GM12878 (cell line): ENCODE measurements around the gene MMRN2. TPM values are rescaled to one million over a fixed set of nuclear protein-coding genes. Genes with fewer than 3 reads are reported as not detected.

Experiments
- ATAC-seq: fragments of 200-7000 bp; cut with Tn5 transposase; 3 replicates; pipeline ENCODE4 v1.9.1; 2020; ENCODE audit warnings: mild to moderate bottlenecking, moderate library complexity
- BruUV-seq: library from RNA; stranded (reverse); fragments of 400-500 nt; replicated peaks from 2 replicates; lab custom pipeline; 2021; lab: Mats Ljungman, UMichigan
- CTCF ChIA-PET: fragments of 300-600 bp; sonication (Branson Sonifier 250); formaldehyde crosslinking; extraction: SDS; loops from one replicate; lab custom pipeline; 2021; ENCODE audit warnings: inconsistent platforms; lab: Yijun Ruan, JAX
- POLR2A ChIA-PET: fragments of 350-600 bp; formaldehyde crosslinking; extraction: SDS; loops from one replicate; lab custom pipeline; 2021; ENCODE audit warnings: inconsistent platforms; lab: Charles Lee
- RAD21 ChIA-PET: fragments of 300-600 bp; sonication (Branson Sonifier 250); formaldehyde crosslinking; loops from one replicate; lab custom pipeline; 2023; ENCODE audit warnings: antibody characterized with exemption; ENCODE audit not compliant: unreplicated experiment; lab: Charles Lee
- SMC1A ChIA-PET: fragments of 300-600 bp; sonication (Branson Sonifier 250); formaldehyde crosslinking; loops from one replicate; lab custom pipeline; 2023; ENCODE audit not compliant: unreplicated experiment, uncharacterized antibody; lab: Charles Lee
- DNase-seq: peaks from one replicate; pipeline ENCODE4 v3.0.0-alpha.2; 2011; ENCODE audit warnings: low read depth, low spot score
- FAIRE-seq: peaks from 3 replicates; lab custom pipeline; 2011; peaks lifted over from hg19 to GRCh38; lab: Jason Lieb, UNC
- H2AFZ ChIP-seq: 2 replicates; pipeline ENCODE4 v1.6.0; 2011; ENCODE audit warnings: low read depth, low read length, control low read depth; ENCODE audit not compliant: control insufficient read depth
- H3K27ac ChIP-seq: 2 replicates; pipeline ENCODE4 v1.5.1; 2011; ENCODE audit warnings: control low read depth; ENCODE audit not compliant: control insufficient read depth, insufficient read depth
- H3K27me3 ChIP-seq, 2 experiments: replicated peaks in 1 of 2; 2 replicates each; pipeline versions ENCODE4 v1.6.0 to v1.6.1; 2011; ENCODE audit warnings: low read length in 1 of 2; ENCODE audit not compliant: control insufficient read depth in 2 of 2, insufficient read depth in 2 of 2
- H3K36me3 ChIP-seq, 2 experiments: 2 replicates each; pipeline ENCODE4 v1.5.1; 2011; ENCODE audit warnings: low read length in 1 of 2; ENCODE audit not compliant: control insufficient read depth in 2 of 2, insufficient read depth in 2 of 2
- H3K4me1 ChIP-seq: 2 replicates; pipeline ENCODE4 v1.6.1; 2011; ENCODE audit warnings: mild to moderate bottlenecking, low read length, moderate library complexity, mixed read lengths; ENCODE audit not compliant: control insufficient read depth, insufficient read depth
- H3K4me2 ChIP-seq: 2 replicates; pipeline ENCODE4 v1.6.0; 2011; ENCODE audit warnings: control low read depth; ENCODE audit not compliant: control insufficient read depth, insufficient read depth
- H3K4me3 ChIP-seq: fragments of 200-600 bp; sonication (generic); 2 replicates; pipeline ENCODE4 v1.5.1; 2016
- H3K79me2 ChIP-seq: 2 replicates; pipeline ENCODE4 v1.6.0; 2011; ENCODE audit warnings: low read length; ENCODE audit not compliant: control insufficient read depth, insufficient read depth
- H3K9ac ChIP-seq: 2 replicates; pipeline ENCODE4 v1.8.0; 2011; ENCODE audit warnings: low read length, control low read depth, mixed read lengths; ENCODE audit not compliant: control insufficient read depth, insufficient read depth
- H3K9me3 ChIP-seq: replicated peaks from 3 replicates; pipeline ENCODE4 v1.5.1; 2011; ENCODE audit warnings: mild to moderate bottlenecking, low read length; ENCODE audit not compliant: control insufficient read depth, insufficient read depth
- H4K20me1 ChIP-seq: 2 replicates; pipeline ENCODE4 v1.6.0; 2011; ENCODE audit not compliant: control insufficient read depth, insufficient read depth
- CBX3 ChIP-seq: fragments of 200-600 bp; sonication (generic); IDR thresholded peaks from 2 replicates; pipeline ENCODE4 v1.6.1; 2016; ENCODE audit warnings: low read depth, borderline replicate concordance
- IKZF1 ChIP-seq: fragments of 450-650 bp; conservative IDR thresholded peaks from 2 replicates; pipeline ENCODE4 v1.6.1; 2017; ENCODE audit warnings: antibody characterized with exemption, mild to moderate bottlenecking
- SIX5 ChIP-seq: IDR thresholded peaks from 2 replicates; pipeline ENCODE4 v1.6.1; 2011; ENCODE audit warnings: mild to moderate bottlenecking, low read depth, low read length, moderate library complexity; ENCODE audit not compliant: severe bottlenecking
- SPI1 ChIP-seq: IDR thresholded peaks from 2 replicates; pipeline ENCODE4 v1.6.1; 2011; ENCODE audit warnings: low read depth, mild to moderate bottlenecking, low read length, moderate library complexity, borderline replicate concordance; ENCODE audit not compliant: insufficient read depth
- WGBS: methylation state at CpG from one replicate; pipeline ENCODE4 v1.1.6; 2016; ENCODE audit warnings: low lambda C conversion rate; ENCODE audit not compliant: insufficient replicate concordance, insufficient coverage; ENCODE audit errors: missing lambda C conversion rate; 5-methylcytosine and 5-hydroxymethylcytosine counted together
- in situ Hi-C: fragments of 300-500 bp; cut with MboI; formaldehyde crosslinking; loops from 9 replicates; pipeline ENCODE4 v1.14.3; 2018; ENCODE audit warnings: mixed read lengths
- intact Hi-C: fragments of 100-400 bp; cut with micrococcal nuclease; formaldehyde crosslinking; loops from one replicate; pipeline ENCODE4 v1.14.2; 2022; ENCODE audit not compliant: unreplicated experiment
- polyA plus RNA-seq, 11 experiments: library from polyadenylated mRNA; depleted of rRNA in 4 of 11; unstranded in 6 of 11; stranded (reverse) in 5 of 11; fragments of >200 nt; fragmentation: Nextera tagmentation in 4 of 11; fragmentation: Illumina TruSeq in 1 of 11; extraction: Ambion mirVana in 4 of 11; extraction: Trizol in 1 of 11; gene quantifications; 1 replicate in 1 of 11; 2 replicates in 10 of 11; pipeline versions ENCODE4 v1.2.1 to v1.2.3, GENCODE V29; 2011 to 2016; ENCODE audit warnings: inconsistent platforms in 2 of 11, missing spikeins in 2 of 11, low read depth in 1 of 11
- total RNA-seq, 4 experiments: library from RNA; depleted of rRNA in 3 of 4; stranded (reverse); fragments of >200 nt in 3 of 4; fragmentation: Illumina TruSeq in 1 of 4; extraction: Trizol in 1 of 4; gene quantifications; 2 replicates each; pipeline versions ENCODE4 v1.2.1 to v1.2.3, GENCODE V29; 2013 to 2021
- TF ChIP-seq, protein P1 (sequence below): IDR thresholded peaks from 2 replicates; pipeline ENCODE4 v1.6.1; 2012; ENCODE audit warnings: mild to moderate bottlenecking, low read depth, low read length
- TF ChIP-seq, protein P2 (sequence below): fragments of 450-650 bp; IDR thresholded peaks from 2 replicates; pipeline ENCODE4 v1.6.1; 2017; ENCODE audit warnings: mild to moderate bottlenecking, moderate library complexity

MMRN2 gene
- total and polyA plus RNA-seq, 10 of the 15 experiments (the other 5 are each of a cell fraction or from before 2014, with no cell fraction given) = 0.09 to 1.0 (median 0.54) TPM; not detected in 3

DNA sequence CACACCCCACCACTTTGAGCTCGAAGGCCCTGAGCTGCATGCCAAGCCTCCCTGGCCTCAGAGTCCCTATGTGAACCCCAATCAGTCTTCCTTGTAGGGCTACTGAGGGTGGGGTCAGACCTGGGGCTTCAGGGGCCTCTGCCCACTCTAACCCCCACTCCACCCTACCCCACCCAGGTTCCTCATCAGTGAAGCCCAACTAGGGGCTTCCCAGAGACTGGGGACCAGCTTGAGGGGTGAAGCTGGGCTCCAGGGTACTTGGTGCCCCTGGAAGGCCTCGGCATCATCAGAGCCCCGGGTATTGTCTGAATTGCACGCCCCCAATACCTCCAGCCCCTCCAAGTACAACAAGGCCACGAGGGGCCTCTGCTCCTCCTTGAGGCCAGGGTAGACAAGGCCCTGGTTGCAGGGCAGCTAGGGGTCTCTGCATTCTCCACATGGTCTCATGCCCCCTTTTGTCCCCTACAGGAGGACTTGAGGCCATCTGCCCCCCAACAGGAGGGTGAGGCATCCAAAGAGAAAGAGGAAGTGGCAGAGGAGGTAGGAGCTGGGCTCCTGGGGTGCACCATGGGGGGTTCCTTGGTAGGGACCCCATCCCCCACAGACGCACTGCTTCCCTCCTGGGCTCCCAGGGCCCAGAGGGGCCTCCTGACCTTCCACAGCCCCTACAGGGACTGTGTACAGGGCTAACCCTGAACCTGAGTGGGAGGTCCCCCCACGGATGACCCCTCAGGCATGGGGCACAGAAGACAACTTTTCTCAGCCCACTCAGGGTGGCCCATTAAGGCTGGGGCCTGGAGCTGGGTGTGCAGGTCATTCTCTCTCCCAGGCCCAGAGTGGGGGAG lies 4.9 kb upstream of the MMRN2 start:
- ChIA-PET SMC1A (no interaction called here), RAD21 (interaction anchor here (0.8 kb wide), 1 partner anchor 17 kb away, joined by 3 read pairs; no protein-coding TSS in a partner anchor), CTCF (interaction anchor here (0.7 to 2.8 kb wide), 3 partner anchors 8 to 23 kb away, joined by 3 to 9 read pairs (median 3); no protein-coding TSS in a partner anchor)
- H2AFZ ChIP-seq = no peak overlapping the region
- H3K36me3 ChIP-seq = no peaks in the 10 kb centered on the region
- intact Hi-C loops = no loop called here
- no peaks in the 10 kb centered on the region for H3K79me2 ChIP-seq
- ATAC-seq (no peak), FAIRE-seq (no peak), DNase-seq (no peak)
- H3K27ac ChIP-seq = no peak overlapping the region
- H3K4me3 ChIP-seq = no peak overlapping the region
- H3K9me3 ChIP-seq = no peaks in the 10 kb centered on the region
- whole genome bisulfite sequencing = 46% methylated on average over 7 of the region's 7 CpGs
- H3K4me2 ChIP-seq = no peak overlapping the region
- TF ChIP-seq SPI1 (peak; percentile 87), IKZF1 (no peak)
- TF ChIP-seq, all 136 proteins: peak for 1
- H3K9ac ChIP-seq = no peak overlapping the region
- in situ Hi-C loops = no loop called here
- peaks cover 44% of the 10 kb centered on the region for H3K4me1 ChIP-seq
- POLR2A ChIA-PET = no interaction called here
- no TSS peak for BruUV-seq
- no peaks in the 10 kb centered on the region for H3K27me3 ChIP-seq
- H4K20me1 ChIP-seq = no peaks in the 10 kb centered on the region

DNA sequence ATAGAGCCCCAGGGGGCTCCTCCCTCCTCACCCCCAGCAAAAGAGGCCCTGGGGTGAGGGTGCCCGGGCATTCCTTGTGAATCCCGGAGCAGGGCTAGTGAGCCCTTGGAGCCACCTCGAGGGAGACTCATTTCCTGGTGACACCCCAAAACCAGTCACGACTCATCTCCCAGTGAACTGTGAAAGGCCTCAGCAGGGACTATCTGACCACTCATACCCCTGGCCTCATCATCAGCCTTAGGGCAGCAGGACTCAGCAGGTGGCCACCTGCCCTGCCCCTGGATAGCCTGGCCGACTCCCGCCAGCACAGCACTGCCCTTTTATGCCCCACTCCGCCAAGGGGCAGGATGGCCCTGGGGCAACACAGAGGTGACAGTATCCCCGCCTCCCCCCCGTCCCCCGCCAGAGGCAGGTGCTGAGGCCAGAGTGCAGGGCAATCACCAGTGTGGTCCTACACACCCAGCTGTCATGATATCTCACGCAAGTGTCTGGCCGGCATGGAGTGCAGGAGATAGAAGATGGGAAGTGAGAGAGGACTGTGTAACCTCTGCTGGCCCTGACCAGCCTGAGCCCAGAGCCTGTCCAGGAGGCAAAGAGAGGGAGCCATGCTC lies 4.2 kb upstream of the MMRN2 start:
- H2AFZ ChIP-seq = no peak overlapping the region
- DNase-seq (no peak), FAIRE-seq (no peak), ATAC-seq (no peak)
- no peaks in the 10 kb centered on the region for H4K20me1 ChIP-seq
- ChIA-PET CTCF (interaction anchor here (0.8 to 2.8 kb wide), 4 partner anchors 9 to 45 kb away, joined by 3 to 14 read pairs (median 6); no protein-coding TSS in a partner anchor), SMC1A (no interaction called here), RAD21 (interaction anchor here (1.2 kb wide), 1 partner anchor 20 kb away, joined by 5 read pairs; no protein-coding TSS in a partner anchor), POLR2A (no interaction called here)
- H3K4me1 ChIP-seq = peaks cover 37% of the 10 kb centered on the region
- in situ Hi-C loops (no loop called here), intact Hi-C loops (no loop called here)
- no peaks in the 10 kb centered on the region for H3K79me2 ChIP-seq
- no peak overlapping the region for H3K4me3 ChIP-seq
- no peaks in the 10 kb centered on the region for H3K27me3 ChIP-seq
- H3K36me3 ChIP-seq = no peaks in the 10 kb centered on the region
- no peak overlapping the region for H3K4me2 ChIP-seq
- no TSS peak for BruUV-seq
- H3K9ac ChIP-seq = no peak overlapping the region
- WGBS = 77% methylated on average over 12 of the region's 12 CpGs
- no peaks in the 10 kb centered on the region for H3K9me3 ChIP-seq
- no peak overlapping the region for H3K27ac ChIP-seq
- no peak for TF ChIP-seq CBX3
- TF ChIP-seq, protein P1, sequence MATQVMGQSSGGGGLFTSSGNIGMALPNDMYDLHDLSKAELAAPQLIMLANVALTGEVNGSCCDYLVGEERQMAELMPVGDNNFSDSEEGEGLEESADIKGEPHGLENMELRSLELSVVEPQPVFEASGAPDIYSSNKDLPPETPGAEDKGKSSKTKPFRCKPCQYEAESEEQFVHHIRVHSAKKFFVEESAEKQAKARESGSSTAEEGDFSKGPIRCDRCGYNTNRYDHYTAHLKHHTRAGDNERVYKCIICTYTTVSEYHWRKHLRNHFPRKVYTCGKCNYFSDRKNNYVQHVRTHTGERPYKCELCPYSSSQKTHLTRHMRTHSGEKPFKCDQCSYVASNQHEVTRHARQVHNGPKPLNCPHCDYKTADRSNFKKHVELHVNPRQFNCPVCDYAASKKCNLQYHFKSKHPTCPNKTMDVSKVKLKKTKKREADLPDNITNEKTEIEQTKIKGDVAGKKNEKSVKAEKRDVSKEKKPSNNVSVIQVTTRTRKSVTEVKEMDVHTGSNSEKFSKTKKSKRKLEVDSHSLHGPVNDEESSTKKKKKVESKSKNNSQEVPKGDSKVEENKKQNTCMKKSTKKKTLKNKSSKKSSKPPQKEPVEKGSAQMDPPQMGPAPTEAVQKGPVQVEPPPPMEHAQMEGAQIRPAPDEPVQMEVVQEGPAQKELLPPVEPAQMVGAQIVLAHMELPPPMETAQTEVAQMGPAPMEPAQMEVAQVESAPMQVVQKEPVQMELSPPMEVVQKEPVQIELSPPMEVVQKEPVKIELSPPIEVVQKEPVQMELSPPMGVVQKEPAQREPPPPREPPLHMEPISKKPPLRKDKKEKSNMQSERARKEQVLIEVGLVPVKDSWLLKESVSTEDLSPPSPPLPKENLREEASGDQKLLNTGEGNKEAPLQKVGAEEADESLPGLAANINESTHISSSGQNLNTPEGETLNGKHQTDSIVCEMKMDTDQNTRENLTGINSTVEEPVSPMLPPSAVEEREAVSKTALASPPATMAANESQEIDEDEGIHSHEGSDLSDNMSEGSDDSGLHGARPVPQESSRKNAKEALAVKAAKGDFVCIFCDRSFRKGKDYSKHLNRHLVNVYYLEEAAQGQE = no peak
- no peak for TF ChIP-seq SIX5
- TF ChIP-seq, protein P2, sequence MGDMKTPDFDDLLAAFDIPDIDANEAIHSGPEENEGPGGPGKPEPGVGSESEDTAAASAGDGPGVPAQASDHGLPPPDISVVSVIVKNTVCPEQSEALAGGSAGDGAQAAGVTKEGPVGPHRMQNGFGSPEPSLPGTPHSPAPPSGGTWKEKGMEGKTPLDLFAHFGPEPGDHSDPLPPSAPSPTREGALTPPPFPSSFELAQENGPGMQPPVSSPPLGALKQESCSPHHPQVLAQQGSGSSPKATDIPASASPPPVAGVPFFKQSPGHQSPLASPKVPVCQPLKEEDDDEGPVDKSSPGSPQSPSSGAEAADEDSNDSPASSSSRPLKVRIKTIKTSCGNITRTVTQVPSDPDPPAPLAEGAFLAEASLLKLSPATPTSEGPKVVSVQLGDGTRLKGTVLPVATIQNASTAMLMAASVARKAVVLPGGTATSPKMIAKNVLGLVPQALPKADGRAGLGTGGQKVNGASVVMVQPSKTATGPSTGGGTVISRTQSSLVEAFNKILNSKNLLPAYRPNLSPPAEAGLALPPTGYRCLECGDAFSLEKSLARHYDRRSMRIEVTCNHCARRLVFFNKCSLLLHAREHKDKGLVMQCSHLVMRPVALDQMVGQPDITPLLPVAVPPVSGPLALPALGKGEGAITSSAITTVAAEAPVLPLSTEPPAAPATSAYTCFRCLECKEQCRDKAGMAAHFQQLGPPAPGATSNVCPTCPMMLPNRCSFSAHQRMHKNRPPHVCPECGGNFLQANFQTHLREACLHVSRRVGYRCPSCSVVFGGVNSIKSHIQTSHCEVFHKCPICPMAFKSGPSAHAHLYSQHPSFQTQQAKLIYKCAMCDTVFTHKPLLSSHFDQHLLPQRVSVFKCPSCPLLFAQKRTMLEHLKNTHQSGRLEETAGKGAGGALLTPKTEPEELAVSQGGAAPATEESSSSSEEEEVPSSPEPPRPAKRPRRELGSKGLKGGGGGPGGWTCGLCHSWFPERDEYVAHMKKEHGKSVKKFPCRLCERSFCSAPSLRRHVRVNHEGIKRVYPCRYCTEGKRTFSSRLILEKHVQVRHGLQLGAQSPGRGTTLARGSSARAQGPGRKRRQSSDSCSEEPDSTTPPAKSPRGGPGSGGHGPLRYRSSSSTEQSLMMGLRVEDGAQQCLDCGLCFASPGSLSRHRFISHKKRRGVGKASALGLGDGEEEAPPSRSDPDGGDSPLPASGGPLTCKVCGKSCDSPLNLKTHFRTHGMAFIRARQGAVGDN = no peak
